Measurements from ENCODE around the gene SPATA3. TPM values are rescaled to one million over a fixed set of nuclear protein-coding genes. Genes with fewer than 3 reads are reported as not detected.

The SPATA3 gene
- total and polyA plus RNA-seq, 4 donors, result not detected

- TF ChIP-seq ATF3 (IDR thresholded peaks at IDR 0.05) (no peak), SP1 (IDR thresholded peaks at IDR 0.05) (no peak), CTCF (IDR thresholded peaks at IDR 0.05; ENCODE audit: low read depth, low read length, missing input control) (no peak), MAX (IDR thresholded peaks at IDR 0.05) (no peak), RAD21 (IDR thresholded peaks at IDR 0.05) (no peak), GABPA (IDR thresholded peaks at IDR 0.05 in 1 of 2, conservative IDR thresholded peaks at IDR 0.05 in 1 of 2) (no peak), YY1 (IDR thresholded peaks at IDR 0.05) (no peak), JUND (IDR thresholded peaks at IDR 0.05) (no peak)
Observed at GRCh38 chr2:230982126-230982525, 13.8 kb upstream of the SPATA3 start (continued).

DNA sequence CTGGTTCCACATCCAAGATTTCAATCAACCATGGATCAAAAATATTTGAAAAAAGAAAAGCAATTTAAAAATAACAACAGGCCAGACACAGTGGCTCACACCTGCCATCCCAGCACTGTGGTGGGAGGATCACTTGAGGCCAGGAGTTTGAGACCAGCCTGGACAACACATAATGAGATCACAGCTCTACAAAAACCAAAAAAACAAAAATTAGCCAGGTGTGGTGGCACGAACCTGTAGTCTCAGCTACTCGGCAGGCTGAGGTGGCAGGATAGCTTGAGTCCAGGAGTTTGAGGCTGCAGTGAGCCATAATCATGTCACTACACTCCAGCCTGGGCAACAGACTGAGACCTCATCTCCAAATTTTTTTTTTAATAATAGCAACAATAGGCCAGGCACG is 13.4 kb upstream of the SPATA3 start:
- TF ChIP-seq GABPA (IDR thresholded peaks at IDR 0.05 in 1 of 2, conservative IDR thresholded peaks at IDR 0.05 in 1 of 2) (no peak), HNF4G (IDR thresholded peaks at IDR 0.05) (no peak), HNF4A (conservative IDR thresholded peaks at IDR 0.05) (no peak), RAD21 (IDR thresholded peaks at IDR 0.05) (no peak), JUND (IDR thresholded peaks at IDR 0.05) (no peak), YY1 (IDR thresholded peaks at IDR 0.05) (no peak), NR2F2 (IDR thresholded peaks at IDR 0.05) (no peak), FOXA1 (IDR thresholded peaks at IDR 0.05) (no peak), EGR1 (IDR thresholded peaks at IDR 0.05; ENCODE audit: low read depth in 2 of 2) (no peak), SP1 (IDR thresholded peaks at IDR 0.05) (no peak), RXRA (IDR thresholded peaks at IDR 0.05) (no peak), REST (IDR thresholded peaks at IDR 0.05) (no peak), MAX (IDR thresholded peaks at IDR 0.05) (no peak), FOXA2 (IDR thresholded peaks at IDR 0.05) (no peak), ATF3 (IDR thresholded peaks at IDR 0.05) (no peak), CTCF (IDR thresholded peaks at IDR 0.05; ENCODE audit: low read depth, low read length, missing input control) (no peak), TAF1 (conservative IDR thresholded peaks at IDR 0.05) (no peak)
- TF ChIP-seq, protein P1, sequence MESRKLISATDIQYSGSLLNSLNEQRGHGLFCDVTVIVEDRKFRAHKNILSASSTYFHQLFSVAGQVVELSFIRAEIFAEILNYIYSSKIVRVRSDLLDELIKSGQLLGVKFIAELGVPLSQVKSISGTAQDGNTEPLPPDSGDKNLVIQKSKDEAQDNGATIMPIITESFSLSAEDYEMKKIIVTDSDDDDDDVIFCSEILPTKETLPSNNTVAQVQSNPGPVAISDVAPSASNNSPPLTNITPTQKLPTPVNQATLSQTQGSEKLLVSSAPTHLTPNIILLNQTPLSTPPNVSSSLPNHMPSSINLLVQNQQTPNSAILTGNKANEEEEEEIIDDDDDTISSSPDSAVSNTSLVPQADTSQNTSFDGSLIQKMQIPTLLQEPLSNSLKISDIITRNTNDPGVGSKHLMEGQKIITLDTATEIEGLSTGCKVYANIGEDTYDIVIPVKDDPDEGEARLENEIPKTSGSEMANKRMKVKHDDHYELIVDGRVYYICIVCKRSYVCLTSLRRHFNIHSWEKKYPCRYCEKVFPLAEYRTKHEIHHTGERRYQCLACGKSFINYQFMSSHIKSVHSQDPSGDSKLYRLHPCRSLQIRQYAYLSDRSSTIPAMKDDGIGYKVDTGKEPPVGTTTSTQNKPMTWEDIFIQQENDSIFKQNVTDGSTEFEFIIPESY (IDR thresholded peaks at IDR 0.05), result no peak
- 87% methylated on average over 3 of the region's 3 CpGs for WGBS
- Histone ChIP-seq H3K27me3 (ENCODE audit: control insufficient read depth in 4 of 4, insufficient read depth in 4 of 4, low read length in 3 of 4) (no peaks in the 10 kb centered on the region), H3K4me3 (ENCODE audit: low read depth in 1 of 3, low read length in 3 of 3) (no peak overlapping the region), H3K27ac (ENCODE audit: low read depth in 1 of 2, low read length in 2 of 2) (no peak overlapping the region), H3K4me1 (ENCODE audit: control insufficient read depth in 4 of 4, insufficient read depth in 4 of 4, low read length in 3 of 4) (peaks cover 0 to 5% (median 2%) of the 10 kb centered on the region in 4 donors), H3K9ac (ENCODE audit: low read depth in 1 of 2, low read length in 2 of 2) (no peak overlapping the region), H3K36me3 (ENCODE audit: control insufficient read depth in 4 of 4, insufficient read depth in 3 of 4, low read depth in 1 of 4, low read length in 3 of 4) (no peaks in the 10 kb centered on the region), H3K9me3 (ENCODE audit: control insufficient read depth in 4 of 4, low read length in 3 of 4) (no peaks in the 10 kb centered on the region)
- no peak for DNase-seq (ENCODE audit: low spot score)

Data from liver (tissue), 9 donors.